GM19238 (cell line): ENCODE data around the gene SLC25A13.

Experiments
- DNase-seq: peaks from one replicate; pipeline ENCODE4 v3.0.0; 2011; ENCODE audit warnings: low spot score; ENCODE audit not compliant: insufficient read length

SLC25A13 gene

GRCh38 chr7:96102096-96102811 lies 219.6 kb downstream of the SLC25A13 start:
- DNase-seq: no peak

GRCh38 chr7:96100737-96101136 lies 221.2 kb downstream of the SLC25A13 start:
- DNase-seq: no peak

- no peak for DNase-seq
Observed at GRCh38 chr7:96097835-96098234, 224.1 kb downstream of the SLC25A13 start.

- no peak for DNase-seq
Observed at GRCh38 chr7:96093435-96093834, 228.5 kb downstream of the SLC25A13 start.

- DNase-seq: no peak
Observed at GRCh38 chr7:96090756-96091155, 231.1 kb downstream of the SLC25A13 start.

GRCh38 chr7:96089511-96089910 lies 232.4 kb downstream of the SLC25A13 start:
- DNase-seq: no peak

GRCh38 chr7:96088579-96088978 lies 233.3 kb downstream of the SLC25A13 start:
- no peak for DNase-seq

GRCh38 chr7:96085953-96086352 lies 235.9 kb downstream of the SLC25A13 start:
- no peak for DNase-seq

- no peak for DNase-seq
Observed at GRCh38 chr7:96084881-96085553, 236.9 kb downstream of the SLC25A13 start.

- no peak for DNase-seq
Observed at GRCh38 chr7:96080027-96080426, 241.9 kb downstream of the SLC25A13 start.

GRCh38 chr7:96076350-96076707 lies 245.6 kb downstream of the SLC25A13 start:
- DNase-seq: no peak

- DNase-seq: peak; percentile 46
Observed at GRCh38 chr7:96075510-96076349, 246.2 kb downstream of the SLC25A13 start.

- no peak for DNase-seq
Observed at GRCh38 chr7:96074871-96075270, 247.0 kb downstream of the SLC25A13 start.
